ENCODE results near the gene PIP4K2A.

- TF ChIP-seq, protein P1, sequence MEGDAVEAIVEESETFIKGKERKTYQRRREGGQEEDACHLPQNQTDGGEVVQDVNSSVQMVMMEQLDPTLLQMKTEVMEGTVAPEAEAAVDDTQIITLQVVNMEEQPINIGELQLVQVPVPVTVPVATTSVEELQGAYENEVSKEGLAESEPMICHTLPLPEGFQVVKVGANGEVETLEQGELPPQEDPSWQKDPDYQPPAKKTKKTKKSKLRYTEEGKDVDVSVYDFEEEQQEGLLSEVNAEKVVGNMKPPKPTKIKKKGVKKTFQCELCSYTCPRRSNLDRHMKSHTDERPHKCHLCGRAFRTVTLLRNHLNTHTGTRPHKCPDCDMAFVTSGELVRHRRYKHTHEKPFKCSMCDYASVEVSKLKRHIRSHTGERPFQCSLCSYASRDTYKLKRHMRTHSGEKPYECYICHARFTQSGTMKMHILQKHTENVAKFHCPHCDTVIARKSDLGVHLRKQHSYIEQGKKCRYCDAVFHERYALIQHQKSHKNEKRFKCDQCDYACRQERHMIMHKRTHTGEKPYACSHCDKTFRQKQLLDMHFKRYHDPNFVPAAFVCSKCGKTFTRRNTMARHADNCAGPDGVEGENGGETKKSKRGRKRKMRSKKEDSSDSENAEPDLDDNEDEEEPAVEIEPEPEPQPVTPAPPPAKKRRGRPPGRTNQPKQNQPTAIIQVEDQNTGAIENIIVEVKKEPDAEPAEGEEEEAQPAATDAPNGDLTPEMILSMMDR (IDR thresholded peaks at IDR 0.05): no peak
- TF ChIP-seq ZFX (IDR thresholded peaks at IDR 0.05; ENCODE audit: borderline replicate concordance): no peak
These were observed 176.6 kb downstream of the PIP4K2A start for GRCh38 chr10:22537810-22538209.

Measured in 22Rv1 (cell line).